GM18951 (cell line): Measurements from ENCODE around the gene ANKRD33B.

Source experiments
- POLR2A ChIP-seq: IDR thresholded peaks from 4 replicates; pipeline ENCODE4 v1.6.1; 2011; ENCODE audit warnings: mild to moderate bottlenecking; ENCODE audit not compliant: insufficient read length, insufficient read depth; ENCODE audit errors: extremely low read depth
- in situ Hi-C: fragments of 300-500 bp; cut with MboI; formaldehyde crosslinking; loops from one replicate; pipeline ENCODE4 v1.12.0; 2022; ENCODE audit warnings: low sequenced_read_pairs, mixed read lengths, inconsistent platforms; ENCODE audit not compliant: unreplicated experiment

The ANKRD33B gene

GRCh38 chr5:10691826-10692785 is 128.2 kb downstream of the ANKRD33B start:
- in situ Hi-C loops: loop anchor here (25.0 kb wide), 2 partner anchors 295 to 495 kb away; no protein-coding TSS in a partner anchor
- TF ChIP-seq POLR2A: no peak

- in situ Hi-C loops: loop anchor here (25.0 kb wide), 2 partner anchors 292 to 492 kb away; no protein-coding TSS in a partner anchor
- TF ChIP-seq POLR2A: no peak
Observed at GRCh38 chr5:10695055-10695649, 131.3 kb downstream of the ANKRD33B start.

GRCh38 chr5:10695759-10696543 is 132.1 kb downstream of the ANKRD33B start:
- TF ChIP-seq POLR2A: no peak
- in situ Hi-C loops: loop anchor here (25.0 kb wide), 2 partner anchors 291 to 491 kb away; no protein-coding TSS in a partner anchor

DNA sequence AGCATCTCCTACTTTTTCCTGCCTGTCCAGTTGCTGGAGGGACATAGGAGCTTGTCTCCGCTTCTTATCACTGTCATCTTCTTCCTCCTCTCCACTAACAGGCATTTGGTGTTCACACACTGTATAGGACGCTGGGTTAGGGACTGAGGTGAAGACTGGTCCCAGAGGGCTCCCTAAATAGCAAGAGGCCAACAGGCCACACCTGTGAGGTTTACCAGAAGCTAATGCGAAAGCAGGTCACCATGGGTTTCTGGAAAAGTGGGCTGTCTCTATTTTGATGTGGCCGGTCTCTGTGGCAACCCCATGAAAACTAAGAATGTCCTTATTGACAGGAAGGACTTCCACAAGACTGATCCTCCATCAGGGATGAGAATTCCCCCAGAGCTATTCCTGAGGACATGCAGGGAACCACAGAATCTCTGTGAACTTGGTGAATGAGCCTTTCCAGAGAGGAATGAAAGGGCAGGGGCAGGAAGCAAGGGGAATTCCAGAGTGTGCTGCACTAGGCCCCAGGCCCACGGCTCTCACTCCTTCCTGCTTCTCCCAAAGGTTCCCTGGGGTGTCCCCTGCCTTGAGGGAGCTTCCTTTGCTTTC is 135.5 kb downstream of the ANKRD33B start:
- in situ Hi-C loops: loop anchor here (25.0 kb wide), 2 partner anchors 288 to 488 kb away; no protein-coding TSS in a partner anchor

GRCh38 chr5:10699987-10700386 is 136.1 kb downstream of the ANKRD33B start:
- TF ChIP-seq POLR2A: no peak
- in situ Hi-C loops: loop anchor here (25.0 kb wide), 2 partner anchors 287 to 487 kb away; no protein-coding TSS in a partner anchor

More for the DNA sequence above, 135.5 kb downstream of the ANKRD33B start:
- no peak for TF ChIP-seq POLR2A

GRCh38 chr5:10700516-10700915 is 136.6 kb downstream of the ANKRD33B start:
- in situ Hi-C loops: no loop called here
- no peak for TF ChIP-seq POLR2A

- in situ Hi-C loops: no loop called here
Observed at GRCh38 chr5:10701567-10702039, 137.7 kb downstream of the ANKRD33B start.

GRCh38 chr5:10702040-10702629 is 138.3 kb downstream of the ANKRD33B start:
- TF ChIP-seq POLR2A: no peak
- in situ Hi-C loops: no loop called here

More at GRCh38 chr5:10701567-10702039, 137.7 kb downstream of the ANKRD33B start:
- TF ChIP-seq POLR2A: no peak

GRCh38 chr5:10702911-10703491 is 139.1 kb downstream of the ANKRD33B start:
- in situ Hi-C loops: no loop called here
- TF ChIP-seq POLR2A: no peak

DNA sequence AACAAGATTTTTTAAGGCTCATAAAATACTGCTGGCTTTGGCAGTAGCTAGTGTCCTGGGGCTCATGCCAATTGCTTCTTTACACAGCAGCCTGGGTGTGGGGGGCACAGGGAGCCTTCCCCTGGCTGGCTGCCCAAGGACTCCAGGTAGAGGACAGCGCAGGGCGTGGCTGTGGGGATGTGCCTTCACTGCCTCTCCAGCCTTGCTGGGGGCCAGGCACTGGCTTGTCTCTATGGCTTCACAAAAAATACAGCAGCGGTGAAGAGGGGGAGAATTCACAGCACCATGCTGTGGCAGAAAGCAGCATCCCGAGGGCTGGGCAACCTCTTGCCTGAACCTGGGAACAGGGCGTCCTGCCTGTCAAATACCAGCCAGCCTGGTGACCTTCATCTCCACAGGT is 139.8 kb downstream of the ANKRD33B start:
- no peak for TF ChIP-seq POLR2A
- in situ Hi-C loops: no loop called here

DNA sequence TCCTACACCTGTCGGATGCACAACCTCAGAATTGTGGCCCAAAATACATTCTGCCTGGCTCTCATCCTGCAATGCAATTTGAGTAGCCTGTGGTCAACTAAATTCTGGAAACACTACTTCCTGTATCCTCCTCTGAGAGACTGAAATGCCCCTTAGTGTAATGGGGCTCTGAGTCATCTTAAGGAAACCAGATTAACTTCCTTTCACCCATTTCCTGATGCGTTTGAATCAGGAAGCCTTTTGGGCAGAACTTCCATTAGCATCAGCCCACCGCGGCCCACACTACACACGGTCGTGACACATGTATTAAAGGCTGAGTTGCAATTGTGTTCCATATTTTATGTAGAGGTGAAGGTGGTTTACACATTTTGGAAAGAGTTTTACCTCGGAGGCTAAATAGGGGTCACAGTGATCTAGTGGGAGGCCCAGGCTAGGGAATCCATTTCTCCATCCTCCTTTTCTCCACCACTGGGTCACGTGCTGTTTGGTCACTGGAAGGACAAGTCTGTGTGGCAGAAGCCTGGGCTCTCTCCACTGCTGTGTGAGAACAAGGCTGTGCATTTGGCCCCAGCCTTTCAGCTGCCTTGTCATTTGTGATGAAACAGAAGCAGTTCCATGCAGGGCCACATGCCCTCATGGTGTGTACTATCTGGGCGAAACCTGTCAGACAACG is 141.2 kb downstream of the ANKRD33B start:
- TF ChIP-seq POLR2A: no peak
- in situ Hi-C loops: no loop called here
